ENCODE measurements around the gene OVOL1. TPM values are rescaled to one million over a fixed set of nuclear protein-coding genes. Genes with fewer than 3 reads are reported as not detected.
"Not testable (repeated sequence)": the region's sequence is repeated elsewhere in the genome, so short reads cannot be mapped to it uniquely, and the experiment has no call there.

The OVOL1 gene
- 0.33 TPM for polyA plus RNA-seq (2013, experiment 1 of 2)
- 0.15 TPM for polyA plus RNA-seq (2013, experiment 2 of 2)

GRCh38 chr11:65786786-65787636 is at the start of gene OVOL1:
OVOL1 (plus strand) TSS chr11:65787063; CDS start chr11:65787374, 311 bp downstream.
- Histone ChIP-seq H3K27ac (ENCODE audit: low read depth, low read length, severe bottlenecking) (no peak within 1 kb of the TSS), H3K9me3 (ENCODE audit: control insufficient read depth, low read length) (no peaks in the 10 kb centered on the region), H3K4me1 (ENCODE audit: control insufficient read depth, insufficient read depth, low read length, poor library complexity, severe bottlenecking) (peaks cover 9% of the 10 kb centered on the region), H3K4me3 (ENCODE audit: extremely low read depth, insufficient read depth, low read length, poor library complexity, severe bottlenecking) (peak within 1 kb of the TSS; percentile 22), H3K36me3 (ENCODE audit: control insufficient read depth, insufficient read depth, low read length) (no peaks in the 10 kb centered on the region)
- whole genome bisulfite sequencing, 2 experiments (ENCODE audit: insufficient coverage in 2 of 2): 1% methylated on average over 63 to 70 of the region's 112 CpGs

- H3K4me3 ChIP-seq (ENCODE audit: extremely low read depth, insufficient read depth, low read length, poor library complexity, severe bottlenecking): no peak overlapping the region
- no CpG with 5 or more reads among the region's 2 CpGs for WGBS, 2 experiments (ENCODE audit: insufficient coverage in 2 of 2)
- no peak overlapping the region for H3K27ac ChIP-seq (ENCODE audit: low read depth, low read length, severe bottlenecking)
- peaks cover 15% of the 10 kb centered on the region for H3K9me3 ChIP-seq (ENCODE audit: control insufficient read depth, low read length)
- no peaks in the 10 kb centered on the region for H3K4me1 ChIP-seq (ENCODE audit: control insufficient read depth, insufficient read depth, low read length, poor library complexity, severe bottlenecking)
- no peaks in the 10 kb centered on the region for H3K36me3 ChIP-seq (ENCODE audit: control insufficient read depth, insufficient read depth, low read length)
Observed at GRCh38 chr11:65739022-65739421, 47.8 kb upstream of the OVOL1 start.

GRCh38 chr11:65741185-65741584 is 45.7 kb upstream of the OVOL1 start:
- Histone ChIP-seq H3K4me3 (ENCODE audit: extremely low read depth, insufficient read depth, low read length, poor library complexity, severe bottlenecking) (no peak overlapping the region), H3K36me3 (ENCODE audit: control insufficient read depth, insufficient read depth, low read length) (no peaks in the 10 kb centered on the region), H3K4me1 (ENCODE audit: control insufficient read depth, insufficient read depth, low read length, poor library complexity, severe bottlenecking) (no peaks in the 10 kb centered on the region), H3K27ac (ENCODE audit: low read depth, low read length, severe bottlenecking) (no peak overlapping the region), H3K9me3 (ENCODE audit: control insufficient read depth, low read length) (peaks cover 13% of the 10 kb centered on the region)
- 70 to 91% methylated on average over 7 to 8 of the region's 8 CpGs for WGBS, 2 experiments (ENCODE audit: insufficient coverage in 2 of 2)

GRCh38 chr11:65742353-65742752 is 44.5 kb upstream of the OVOL1 start:
- Histone ChIP-seq H3K4me1 (ENCODE audit: control insufficient read depth, insufficient read depth, low read length, poor library complexity, severe bottlenecking) (no peaks in the 10 kb centered on the region), H3K4me3 (ENCODE audit: extremely low read depth, insufficient read depth, low read length, poor library complexity, severe bottlenecking) (no peak overlapping the region), H3K36me3 (ENCODE audit: control insufficient read depth, insufficient read depth, low read length) (no peaks in the 10 kb centered on the region), H3K9me3 (ENCODE audit: control insufficient read depth, low read length) (peaks cover 7% of the 10 kb centered on the region), H3K27ac (ENCODE audit: low read depth, low read length, severe bottlenecking) (no peak overlapping the region)
- 83% methylated on average over 1 of the region's 1 CpG; no CpG with 5 or more reads in 1 of the 2 experiments for WGBS, 2 experiments (ENCODE audit: insufficient coverage in 2 of 2)

- H3K27ac ChIP-seq (ENCODE audit: low read depth, low read length, severe bottlenecking): no peak overlapping the region
- H3K4me3 ChIP-seq (ENCODE audit: extremely low read depth, insufficient read depth, low read length, poor library complexity, severe bottlenecking): no peak overlapping the region
- 86 to 87% methylated on average over 8 to 10 of the region's 10 CpGs for WGBS, 2 experiments (ENCODE audit: insufficient coverage in 2 of 2)
- H3K9me3 ChIP-seq (ENCODE audit: control insufficient read depth, low read length): no peaks in the 10 kb centered on the region
- H3K4me1 ChIP-seq (ENCODE audit: control insufficient read depth, insufficient read depth, low read length, poor library complexity, severe bottlenecking): no peaks in the 10 kb centered on the region
- H3K36me3 ChIP-seq (ENCODE audit: control insufficient read depth, insufficient read depth, low read length): no peaks in the 10 kb centered on the region
Observed at GRCh38 chr11:65743681-65744025, 43.2 kb upstream of the OVOL1 start.

- H3K36me3 ChIP-seq (ENCODE audit: control insufficient read depth, insufficient read depth, low read length): no peaks in the 10 kb centered on the region
- H3K9me3 ChIP-seq (ENCODE audit: control insufficient read depth, low read length): no peaks in the 10 kb centered on the region
- H3K4me1 ChIP-seq (ENCODE audit: control insufficient read depth, insufficient read depth, low read length, poor library complexity, severe bottlenecking): no peaks in the 10 kb centered on the region
- H3K27ac ChIP-seq (ENCODE audit: low read depth, low read length, severe bottlenecking): no peak overlapping the region
- 83 to 86% methylated on average over 15 to 16 of the region's 18 CpGs for WGBS, 2 experiments (ENCODE audit: insufficient coverage in 2 of 2)
- H3K4me3 ChIP-seq (ENCODE audit: extremely low read depth, insufficient read depth, low read length, poor library complexity, severe bottlenecking): no peak overlapping the region
Observed at GRCh38 chr11:65744026-65744698, 42.7 kb upstream of the OVOL1 start.

- Histone ChIP-seq H3K9me3 (ENCODE audit: control insufficient read depth, low read length) (no peaks in the 10 kb centered on the region), H3K36me3 (ENCODE audit: control insufficient read depth, insufficient read depth, low read length) (no peaks in the 10 kb centered on the region), H3K4me1 (ENCODE audit: control insufficient read depth, insufficient read depth, low read length, poor library complexity, severe bottlenecking) (no peaks in the 10 kb centered on the region), H3K4me3 (ENCODE audit: extremely low read depth, insufficient read depth, low read length, poor library complexity, severe bottlenecking) (no peak overlapping the region), H3K27ac (ENCODE audit: low read depth, low read length, severe bottlenecking) (no peak overlapping the region)
- WGBS, 2 experiments (ENCODE audit: insufficient coverage in 2 of 2): 78 to 79% methylated on average over 7 to 8 of the region's 8 CpGs
Observed at GRCh38 chr11:65744699-65745042, 42.2 kb upstream of the OVOL1 start.

GRCh38 chr11:65745049-65745448 is 41.8 kb upstream of the OVOL1 start:
- Histone ChIP-seq H3K27ac (ENCODE audit: low read depth, low read length, severe bottlenecking) (no peak overlapping the region), H3K9me3 (ENCODE audit: control insufficient read depth, low read length) (no peaks in the 10 kb centered on the region), H3K4me3 (ENCODE audit: extremely low read depth, insufficient read depth, low read length, poor library complexity, severe bottlenecking) (no peak overlapping the region), H3K36me3 (ENCODE audit: control insufficient read depth, insufficient read depth, low read length) (no peaks in the 10 kb centered on the region), H3K4me1 (ENCODE audit: control insufficient read depth, insufficient read depth, low read length, poor library complexity, severe bottlenecking) (no peaks in the 10 kb centered on the region)
- WGBS, 2 experiments (ENCODE audit: insufficient coverage in 2 of 2): 91 to 98% methylated on average over 13 to 17 of the region's 17 CpGs

- not testable (repeated sequence) for H3K27ac ChIP-seq (ENCODE audit: low read depth, low read length, severe bottlenecking); H3K4me3 ChIP-seq (ENCODE audit: extremely low read depth, insufficient read depth, low read length, poor library complexity, severe bottlenecking); H3K9me3 ChIP-seq (ENCODE audit: control insufficient read depth, low read length); H3K36me3 ChIP-seq (ENCODE audit: control insufficient read depth, insufficient read depth, low read length); H3K4me1 ChIP-seq (ENCODE audit: control insufficient read depth, insufficient read depth, low read length, poor library complexity, severe bottlenecking)
- no CpG with 5 or more reads among the region's 5 CpGs for WGBS, 2 experiments (ENCODE audit: insufficient coverage in 2 of 2)
Observed at GRCh38 chr11:65762169-65762568, 24.7 kb upstream of the OVOL1 start.

- not testable (repeated sequence) for H3K36me3 ChIP-seq (ENCODE audit: control insufficient read depth, insufficient read depth, low read length)
- 87 to 93% methylated on average over 8 to 13 of the region's 29 CpGs for WGBS, 2 experiments (ENCODE audit: insufficient coverage in 2 of 2)
Observed at GRCh38 chr11:65762816-65763215, 24.0 kb upstream of the OVOL1 start.

GRCh38 chr11:65764434-65764833 is 22.4 kb upstream of the OVOL1 start:
- H3K4me1 ChIP-seq (ENCODE audit: control insufficient read depth, insufficient read depth, low read length, poor library complexity, severe bottlenecking): no peaks in the 10 kb centered on the region
- WGBS, 2 experiments (ENCODE audit: insufficient coverage in 2 of 2): 72 to 91% methylated on average over 2 to 3 of the region's 5 CpGs
- no peaks in the 10 kb centered on the region for H3K36me3 ChIP-seq (ENCODE audit: control insufficient read depth, insufficient read depth, low read length)
- no peak overlapping the region for H3K4me3 ChIP-seq (ENCODE audit: extremely low read depth, insufficient read depth, low read length, poor library complexity, severe bottlenecking)
- no peaks in the 10 kb centered on the region for H3K9me3 ChIP-seq (ENCODE audit: control insufficient read depth, low read length)
- no peak overlapping the region for H3K27ac ChIP-seq (ENCODE audit: low read depth, low read length, severe bottlenecking)

More at GRCh38 chr11:65762816-65763215, 24.0 kb upstream of the OVOL1 start:
- not testable (repeated sequence) for H3K4me1 ChIP-seq (ENCODE audit: control insufficient read depth, insufficient read depth, low read length, poor library complexity, severe bottlenecking); H3K4me3 ChIP-seq (ENCODE audit: extremely low read depth, insufficient read depth, low read length, poor library complexity, severe bottlenecking); H3K27ac ChIP-seq (ENCODE audit: low read depth, low read length, severe bottlenecking); H3K9me3 ChIP-seq (ENCODE audit: control insufficient read depth, low read length)

Data from mesodermal cell (in vitro differentiated cells).